ENCODE results near the gene PIGS.

DNA sequence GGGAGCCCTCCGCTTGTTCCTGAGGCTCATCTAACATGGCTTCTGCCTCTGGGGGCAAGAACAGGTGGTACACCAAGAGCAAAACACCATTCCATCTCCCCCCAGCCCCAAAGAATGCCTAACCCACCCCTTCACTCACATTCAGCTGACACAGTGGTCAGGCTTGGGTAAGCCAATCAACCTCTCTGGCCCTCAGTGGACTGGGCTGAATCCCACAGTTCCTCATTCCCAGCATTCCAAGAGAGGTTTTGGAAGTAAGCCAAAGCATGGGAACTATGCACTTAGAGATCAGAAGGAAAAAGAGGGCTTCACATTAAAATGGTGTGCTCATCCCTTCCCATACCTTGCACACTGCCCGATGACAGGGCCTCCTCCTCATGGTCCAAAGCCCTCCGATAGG is 7.8 kb downstream of the PIGS start:
- TF ChIP-seq, protein P1, sequence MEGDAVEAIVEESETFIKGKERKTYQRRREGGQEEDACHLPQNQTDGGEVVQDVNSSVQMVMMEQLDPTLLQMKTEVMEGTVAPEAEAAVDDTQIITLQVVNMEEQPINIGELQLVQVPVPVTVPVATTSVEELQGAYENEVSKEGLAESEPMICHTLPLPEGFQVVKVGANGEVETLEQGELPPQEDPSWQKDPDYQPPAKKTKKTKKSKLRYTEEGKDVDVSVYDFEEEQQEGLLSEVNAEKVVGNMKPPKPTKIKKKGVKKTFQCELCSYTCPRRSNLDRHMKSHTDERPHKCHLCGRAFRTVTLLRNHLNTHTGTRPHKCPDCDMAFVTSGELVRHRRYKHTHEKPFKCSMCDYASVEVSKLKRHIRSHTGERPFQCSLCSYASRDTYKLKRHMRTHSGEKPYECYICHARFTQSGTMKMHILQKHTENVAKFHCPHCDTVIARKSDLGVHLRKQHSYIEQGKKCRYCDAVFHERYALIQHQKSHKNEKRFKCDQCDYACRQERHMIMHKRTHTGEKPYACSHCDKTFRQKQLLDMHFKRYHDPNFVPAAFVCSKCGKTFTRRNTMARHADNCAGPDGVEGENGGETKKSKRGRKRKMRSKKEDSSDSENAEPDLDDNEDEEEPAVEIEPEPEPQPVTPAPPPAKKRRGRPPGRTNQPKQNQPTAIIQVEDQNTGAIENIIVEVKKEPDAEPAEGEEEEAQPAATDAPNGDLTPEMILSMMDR (IDR thresholded peaks at IDR 0.05), result no peak
- no peak for TF ChIP-seq EP300 (IDR thresholded peaks at IDR 0.05)

Data from sigmoid colon (tissue), 4 donors.